T-helper 2 cell treated with Interferon-gamma antibody and Interleukin-4, amounts not matched to agents 100 ng/mL and 5 ng/mL, for 36 hours (primary cell): Measurements from ENCODE around the gene PUDP. TPM values are rescaled to one million over a fixed set of nuclear protein-coding genes. Genes with fewer than 3 reads are reported as not detected.
"Not testable (repeated sequence)": the region's sequence is repeated elsewhere in the genome, so short reads cannot be mapped to it uniquely, and the experiment has no call there.

Experiments
- intact Hi-C: fragments of 100-400 bp; cut with micrococcal nuclease; formaldehyde crosslinking; loops from one replicate; pipeline ENCODE4 v1.15.1; 2023
- total RNA-seq: library from RNA; stranded (reverse); gene quantifications from 2 replicates; pipeline ENCODE4 v1.2.3, GENCODE V29; 2022

Gene PUDP
- 17.3 and 20.2 TPM in 2 replicates for total RNA-seq

- intact Hi-C loops, result loop anchor here (1.0 to 2.0 kb wide), 2 partner anchors 63 to 779 kb away; partner anchors contain the start of gene PNPLA4
These were observed at the start of gene PUDP for GRCh38 chrX:7147978-7148854. Gene PUDP, minus strand, starts transcription at chrX:7148153. Its CDS starts 40 bp downstream, at chrX:7148113.

- intact Hi-C loops, result no loop called here
These were observed 46.7 kb upstream of the PUDP start for GRCh38 chrX:7194606-7195005.

GRCh38 chrX:7192871-7193270 lies 44.9 kb upstream of the PUDP start:
- intact Hi-C loops, result no loop called here

GRCh38 chrX:7191681-7192110 lies 43.7 kb upstream of the PUDP start:
- intact Hi-C loops, result no loop called here

- intact Hi-C loops, result no loop called here
These were observed 42.2 kb upstream of the PUDP start for GRCh38 chrX:7190157-7190556.

GRCh38 chrX:7188672-7189071 lies 40.7 kb upstream of the PUDP start:
- intact Hi-C loops, result no loop called here

GRCh38 chrX:7184816-7185215 lies 36.9 kb upstream of the PUDP start:
- intact Hi-C loops, result no loop called here

- intact Hi-C loops, result no loop called here
These were observed 31.5 kb upstream of the PUDP start for GRCh38 chrX:7179446-7179845.

- intact Hi-C loops, result not testable (repeated sequence)
These were observed 30.9 kb upstream of the PUDP start for GRCh38 chrX:7178859-7179258.

- intact Hi-C loops, result loop anchor here (5.0 kb wide), 1 partner anchor 39 kb away; no protein-coding TSS in a partner anchor
These were observed 22.9 kb upstream of the PUDP start for GRCh38 chrX:7170898-7171297.

- intact Hi-C loops, result loop anchor here (5.0 kb wide), 1 partner anchor 37 kb away; no protein-coding TSS in a partner anchor
These were observed 21.7 kb upstream of the PUDP start for GRCh38 chrX:7169627-7170026.

- intact Hi-C loops, result no loop called here
These were observed 20.4 kb upstream of the PUDP start for GRCh38 chrX:7168371-7168770.

GRCh38 chrX:7164174-7164573 lies 16.2 kb upstream of the PUDP start:
- intact Hi-C loops, result no loop called here

- intact Hi-C loops, result no loop called here
These were observed 15.3 kb upstream of the PUDP start for GRCh38 chrX:7163146-7163677.

GRCh38 chrX:7159149-7159861 lies 11.4 kb upstream of the PUDP start:
- intact Hi-C loops, result no loop called here

GRCh38 chrX:7158468-7158990 lies 10.6 kb upstream of the PUDP start:
- intact Hi-C loops, result no loop called here

GRCh38 chrX:7156879-7157278 lies 8.9 kb upstream of the PUDP start:
- intact Hi-C loops, result no loop called here

- intact Hi-C loops, result no loop called here
These were observed 7.2 kb upstream of the PUDP start for GRCh38 chrX:7155163-7155562.

GRCh38 chrX:7154041-7154597 lies 6.2 kb upstream of the PUDP start:
- intact Hi-C loops, result no loop called here

GRCh38 chrX:7153231-7153630 lies 5.3 kb upstream of the PUDP start:
- intact Hi-C loops, result no loop called here

GRCh38 chrX:7149411-7149810 lies 1.5 kb upstream of the PUDP start:
- intact Hi-C loops, result loop anchor here (2.0 kb wide), 1 partner anchor 65 kb away; no protein-coding TSS in a partner anchor
